ENCODE data around the gene PIP4K2C. TPM values are rescaled to one million over a fixed set of nuclear protein-coding genes. Genes with fewer than 3 reads are reported as not detected.
"Not testable (repeated sequence)": the region's sequence is repeated elsewhere in the genome, so short reads cannot be mapped to it uniquely, and the experiment has no call there.

Gene PIP4K2C
- total RNA-seq, 1 donor from 2014 or later = 11.0 TPM

DNA sequence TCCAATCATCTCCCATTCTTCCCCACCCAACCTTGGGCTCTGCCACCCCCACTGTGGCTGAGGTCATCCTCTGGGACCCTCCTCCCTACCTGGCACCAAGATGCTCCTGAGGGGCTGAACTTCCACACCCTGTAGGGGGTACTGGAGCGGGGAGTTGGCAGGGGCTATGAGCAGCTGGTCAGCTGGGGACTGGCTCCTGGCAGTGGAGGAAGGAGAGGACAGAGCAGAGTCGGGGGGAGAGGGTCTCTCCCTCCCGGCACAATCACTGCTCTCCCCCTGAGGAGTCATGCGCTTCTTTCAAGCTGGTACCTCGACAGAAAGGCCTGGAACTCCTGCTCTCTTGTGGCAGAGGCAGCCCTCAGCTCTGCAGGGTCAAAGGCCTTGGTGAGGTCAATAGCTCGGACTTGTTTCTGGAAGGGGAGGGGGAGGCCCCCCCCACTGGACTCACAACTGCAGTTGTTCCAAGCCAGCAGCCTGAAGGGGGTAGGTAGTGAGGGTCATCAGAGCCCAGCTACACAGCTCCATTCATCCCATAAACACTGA lies 40.0 kb downstream of the PIP4K2C start:
- no peak for DNase-seq (ENCODE audit: low spot score in 2 of 2)
- no peak for FAIRE-seq

DNA sequence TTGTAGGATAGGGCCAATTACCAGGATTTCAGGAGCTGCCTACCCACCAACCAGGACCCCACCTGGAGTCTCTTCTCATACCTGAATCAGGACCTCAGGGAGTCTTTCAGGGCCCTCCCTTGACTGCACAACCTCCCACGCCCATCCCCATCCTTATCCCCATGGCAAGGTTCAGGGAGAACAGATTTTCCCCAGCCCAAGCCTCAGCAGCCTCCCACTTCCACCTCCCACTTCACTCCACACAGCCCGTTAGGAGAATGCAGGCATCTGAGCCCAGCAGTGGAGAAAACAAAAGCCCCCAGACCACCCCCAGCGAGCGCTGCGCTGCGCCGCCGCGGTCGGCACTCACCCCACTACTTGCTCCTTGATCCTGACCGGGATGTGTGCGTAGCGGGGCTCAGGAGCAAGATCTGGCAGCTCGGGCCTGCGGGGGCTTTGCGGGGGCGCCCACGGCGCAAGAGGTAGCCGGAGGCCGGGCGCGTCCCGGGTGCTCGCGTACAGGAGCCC lies 40.6 kb downstream of the PIP4K2C start:
- peak in 1 of 2 donors; percentile 23 for DNase-seq (ENCODE audit: low spot score in 2 of 2)
- FAIRE-seq = no peak

DNA sequence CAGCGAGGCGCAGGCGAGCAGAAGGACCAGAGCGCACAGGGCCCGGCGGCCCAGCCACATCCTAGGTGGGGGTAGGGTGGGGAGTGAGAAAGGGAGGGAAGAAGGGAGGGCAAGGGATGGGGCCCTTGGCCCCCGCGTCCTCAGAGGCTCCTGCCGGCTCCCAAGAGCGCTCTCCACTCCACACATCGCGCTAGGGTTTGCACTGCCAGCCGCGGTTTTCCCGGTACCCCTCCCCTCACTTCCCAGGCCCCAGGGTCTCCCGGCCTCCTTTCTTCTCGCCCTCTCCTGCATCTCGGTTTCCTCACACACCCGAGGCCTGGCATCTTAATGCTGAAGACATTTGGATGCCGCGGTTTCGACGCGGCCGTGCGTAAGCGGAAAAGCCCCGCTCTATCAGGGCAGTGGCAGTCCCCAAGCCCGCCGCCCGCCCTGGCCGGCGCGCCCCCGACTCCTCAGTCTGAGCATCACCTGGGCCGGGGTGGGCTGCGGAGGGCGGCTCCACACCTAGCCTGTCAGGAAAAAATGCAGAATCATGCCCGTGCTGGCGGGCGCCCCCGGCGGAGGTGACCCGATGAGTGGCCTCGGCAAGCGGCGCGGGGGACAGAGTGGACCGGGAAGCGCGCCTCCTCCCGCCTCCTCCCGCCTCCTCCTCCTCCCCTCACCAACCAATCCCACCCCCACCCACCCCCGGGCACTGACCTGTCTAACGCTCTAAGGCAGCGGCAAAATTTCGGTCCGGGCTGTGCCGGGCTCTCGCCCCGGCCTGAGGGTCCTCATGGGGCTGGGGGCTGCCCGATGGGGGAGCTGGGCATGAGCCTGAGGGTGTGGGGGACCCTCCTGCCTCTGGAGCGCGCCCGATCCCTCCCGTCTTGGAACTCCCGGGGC lies 41.3 kb downstream of the PIP4K2C start:
- FAIRE-seq = no peak
- DNase-seq (ENCODE audit: low spot score in 2 of 2) = peak; percentile 31 to 34

DNA sequence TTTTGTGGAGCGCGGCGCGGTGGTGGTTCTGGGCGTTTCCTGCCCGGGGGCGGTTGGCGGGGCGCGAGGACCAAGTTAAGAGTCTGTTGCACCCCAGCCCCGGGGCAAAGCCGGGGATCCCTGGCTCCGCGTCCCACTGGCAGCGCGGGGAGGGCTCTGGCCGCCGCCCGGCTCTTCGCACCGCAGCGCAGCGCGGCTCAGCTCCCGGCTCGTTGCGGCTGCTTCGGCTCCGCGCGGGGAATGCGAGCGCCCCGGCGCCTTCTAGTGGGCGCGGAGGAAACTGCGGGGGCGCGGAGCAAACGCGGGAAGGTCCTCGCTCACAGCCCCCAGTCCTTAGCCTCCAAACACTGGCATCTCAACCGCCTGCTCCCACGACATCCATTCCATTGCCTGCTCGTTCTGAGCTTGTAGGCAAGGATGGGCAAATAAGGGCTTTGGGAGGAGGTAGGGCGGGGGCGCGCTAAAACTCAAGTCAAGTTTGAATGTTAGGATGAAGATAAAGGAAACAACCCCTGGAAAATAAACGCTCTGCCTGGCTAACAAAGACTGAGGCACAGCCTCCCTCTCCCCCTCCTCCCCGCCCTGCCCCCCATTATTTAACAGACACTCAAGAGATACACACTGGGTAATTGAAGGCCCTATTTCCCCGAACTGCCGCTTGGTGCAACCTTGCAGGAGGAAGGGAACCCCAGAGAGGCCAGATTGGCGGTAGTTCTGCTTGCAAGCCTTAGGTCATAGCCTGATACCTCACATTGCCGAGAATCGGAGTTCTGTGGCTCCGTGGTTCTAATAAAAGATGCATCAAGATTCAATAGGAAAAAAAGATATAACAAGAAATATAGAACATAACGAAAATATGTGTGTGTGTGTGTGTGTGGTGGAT lies 42.2 kb downstream of the PIP4K2C start, which contains the start of gene B4GALNT1:
TSS of gene B4GALNT1 (minus strand) at position 244 of the 883 bp plus-strand sequence. CDS start 1,069 bp downstream, outside the sequence.
- no peak for FAIRE-seq
- DNase-seq (ENCODE audit: low spot score in 2 of 2) = peak; percentile 66 to 77

GRCh38 chr12:57636731-57637130 lies 45.7 kb downstream of the PIP4K2C start:
- not testable (repeated sequence) for FAIRE-seq; DNase-seq (ENCODE audit: low spot score in 2 of 2)

DNA sequence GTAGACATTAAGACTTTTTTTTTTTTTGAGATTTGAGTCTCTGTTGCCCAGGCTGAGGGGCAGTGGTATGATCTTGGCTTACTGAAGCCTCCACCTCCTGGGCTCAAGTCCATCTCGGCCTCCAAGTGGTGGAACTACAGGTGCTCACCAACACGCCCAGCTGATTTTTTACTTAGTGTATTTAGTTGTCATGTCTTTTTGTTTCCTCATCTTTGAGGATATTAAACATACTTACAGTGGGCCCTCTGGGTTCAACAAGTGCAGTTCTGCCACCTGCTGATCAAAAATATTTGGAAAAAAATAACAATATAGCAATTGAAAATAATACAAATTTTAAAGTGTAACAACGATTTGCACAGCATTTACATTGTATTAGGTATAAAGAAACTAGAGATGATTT lies 46.4 kb downstream of the PIP4K2C start:
- no peak for FAIRE-seq
- DNase-seq (ENCODE audit: low spot score in 2 of 2) = no peak

DNA sequence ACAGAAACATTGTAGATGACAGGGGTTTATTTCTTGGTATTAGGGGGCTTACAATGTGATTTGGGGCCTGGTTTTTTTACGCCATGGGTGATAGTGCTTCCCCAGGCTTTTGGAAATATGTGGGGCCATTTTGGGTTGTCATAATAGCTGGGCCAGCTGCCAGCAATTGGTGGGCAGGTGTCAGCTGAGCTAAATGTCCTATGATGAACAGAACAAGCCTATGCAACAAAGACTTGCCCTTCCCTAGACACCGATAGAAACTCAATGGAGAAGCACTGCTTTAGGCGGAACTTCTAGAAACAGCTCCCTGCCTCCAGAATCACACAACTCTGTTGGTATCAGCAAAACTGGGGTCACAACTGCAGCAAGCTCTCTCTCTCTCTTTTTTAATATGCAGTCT lies 47.1 kb downstream of the PIP4K2C start:
- FAIRE-seq (no peak), DNase-seq (ENCODE audit: low spot score in 2 of 2) (no peak)

DNA sequence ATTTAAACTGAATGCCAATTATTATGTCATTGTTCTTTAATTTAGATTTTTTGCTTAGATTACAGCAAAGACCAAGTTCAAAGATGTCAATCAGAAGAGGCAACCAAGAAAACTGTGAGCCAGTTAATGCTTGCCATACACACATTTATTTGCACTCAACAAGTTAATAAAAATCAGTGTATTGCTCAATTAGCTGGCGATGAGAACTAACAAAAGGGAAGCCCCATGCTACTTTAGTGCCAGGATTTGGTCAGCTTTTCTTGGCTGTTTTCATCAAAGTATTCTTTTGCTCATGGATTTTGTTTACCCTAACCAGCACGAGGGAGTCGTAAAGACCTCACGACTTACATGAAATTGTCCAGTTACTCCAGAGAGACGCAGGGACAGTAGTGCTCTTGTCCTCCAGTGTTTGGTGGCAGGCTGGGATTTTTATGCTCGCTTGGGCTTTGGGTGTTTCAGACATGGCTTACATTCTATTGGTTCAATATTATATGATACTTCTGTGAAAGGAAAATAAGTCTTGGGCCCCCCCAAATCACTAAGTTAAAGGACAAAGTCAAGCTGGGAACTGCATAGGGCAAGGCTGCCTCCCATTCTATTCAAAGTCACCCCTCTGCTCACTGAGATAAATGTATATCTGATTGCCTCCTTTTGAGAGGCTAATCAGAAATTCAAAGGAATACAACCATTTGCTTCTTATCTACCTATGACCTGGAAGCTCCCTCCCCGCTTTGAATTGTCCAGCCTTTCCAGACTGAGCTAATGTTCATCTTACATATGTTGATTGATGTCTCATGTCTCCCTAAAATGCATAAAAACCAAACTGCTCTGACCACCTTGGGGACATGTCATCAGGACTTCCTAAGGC lies 49.4 kb downstream of the PIP4K2C start:
- FAIRE-seq (no peak), DNase-seq (ENCODE audit: low spot score in 2 of 2) (no peak)

DNA sequence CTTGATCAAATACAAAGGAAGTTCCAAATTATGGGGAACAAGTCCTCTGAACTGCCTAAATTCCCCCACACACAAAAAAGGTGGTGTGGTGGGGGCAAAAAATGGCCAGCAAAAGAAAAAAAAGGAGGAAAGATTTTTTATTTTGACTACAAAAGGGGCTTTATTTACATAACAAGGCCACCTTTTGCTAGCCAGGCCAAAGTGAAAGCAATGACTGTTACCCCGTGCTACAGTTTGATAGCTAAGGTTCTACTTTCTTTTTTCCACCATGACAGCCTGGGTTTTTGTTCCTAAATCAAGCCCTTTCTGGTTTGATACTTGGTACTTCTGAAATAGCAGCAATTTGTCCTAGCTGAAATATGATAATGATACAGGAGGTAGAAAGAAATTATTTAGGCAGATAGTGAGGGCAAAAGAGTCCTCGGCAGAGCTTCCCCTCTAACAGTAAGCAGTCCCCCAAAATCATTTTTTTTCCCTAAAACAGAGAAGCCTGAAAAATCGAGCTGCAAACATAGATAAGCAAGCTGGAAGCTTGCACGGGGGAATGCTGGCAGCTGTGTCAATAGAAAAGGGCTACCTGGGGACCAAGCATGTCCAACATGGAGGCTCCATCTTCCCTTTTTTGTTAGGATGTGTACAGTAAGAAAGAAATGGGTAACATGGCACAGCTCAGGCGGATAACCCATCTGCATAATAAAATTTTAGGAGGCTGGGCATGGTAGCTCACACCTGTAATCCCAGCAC lies 50.9 kb downstream of the PIP4K2C start:
- no peak for FAIRE-seq

DNA sequence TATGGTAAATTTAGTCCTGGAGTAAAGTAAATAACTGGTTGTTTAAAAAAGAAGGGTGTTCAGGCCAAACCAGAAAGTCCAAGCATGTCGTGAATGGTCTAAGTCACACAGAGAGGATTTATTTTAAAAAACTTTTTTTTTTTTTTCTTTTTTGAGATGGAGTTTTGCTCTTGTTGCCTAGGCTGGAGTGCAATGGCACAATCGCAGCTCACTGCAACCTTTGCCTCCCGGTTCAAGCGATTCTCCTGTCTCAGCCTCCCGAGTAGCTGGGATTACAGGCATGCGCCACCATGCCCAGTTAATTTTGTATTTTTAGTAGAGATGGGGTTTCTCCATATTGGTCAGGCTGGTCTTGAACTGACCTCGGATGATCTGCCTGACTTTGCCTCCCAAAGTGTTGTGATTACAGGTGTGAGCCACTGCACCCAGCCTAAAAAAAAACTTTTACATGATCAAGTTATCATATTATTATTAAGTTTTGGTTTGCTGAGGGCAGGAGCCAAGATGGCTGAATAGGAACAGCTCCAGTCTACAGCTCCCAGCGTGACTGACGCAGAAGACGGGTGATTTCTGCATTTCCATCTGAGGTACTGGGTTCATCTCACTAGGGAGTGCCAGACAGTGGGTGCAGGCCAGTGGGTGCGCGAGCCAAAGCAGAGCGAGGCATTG lies 55.1 kb downstream of the PIP4K2C start:
- not testable (repeated sequence) for FAIRE-seq; DNase-seq (ENCODE audit: low spot score in 2 of 2)

More for the DNA sequence above, 50.9 kb downstream of the PIP4K2C start:
- DNase-seq (ENCODE audit: low spot score in 2 of 2) = no peak

GRCh38 chr12:57646659-57647049 lies 55.7 kb downstream of the PIP4K2C start:
- DNase-seq (ENCODE audit: low spot score in 2 of 2); FAIRE-seq: not testable (repeated sequence)

Other genes with a start within 250 kb of the PIP4K2C start
- gene R3HDM2, start 160.1 kb upstream of the PIP4K2C start, total RNA-seq = 17.1 TPM
- gene INHBC, start 156.4 kb upstream of the PIP4K2C start, total RNA-seq = not detected
- gene INHBE, start 135.9 kb upstream of the PIP4K2C start, total RNA-seq = not detected
- gene GLI1, start 131.4 kb upstream of the PIP4K2C start, total RNA-seq = under 0.01 TPM
- gene ARHGAP9, start 111.3 kb upstream of the PIP4K2C start, total RNA-seq = 1.2 TPM
- gene MARS1, start 103.1 kb upstream of the PIP4K2C start, total RNA-seq = 82.3 TPM
- 4.9 TPM for gene DDIT3, start 70.7 kb upstream of the PIP4K2C start, total RNA-seq
- 1.2 TPM for gene MBD6, start 68.4 kb upstream of the PIP4K2C start, total RNA-seq
- gene DCTN2, start 44.0 kb upstream of the PIP4K2C start, total RNA-seq = 136 TPM
- 42.8 TPM for gene KIF5A, start 41.1 kb upstream of the PIP4K2C start, total RNA-seq
- 51.4 TPM for gene DTX3, start 13.6 kb downstream of the PIP4K2C start, total RNA-seq
- 38.3 TPM for gene ARHGEF25, start 20.2 kb downstream of the PIP4K2C start, total RNA-seq
- 37.5 TPM for gene B4GALNT1, start 42.0 kb downstream of the PIP4K2C start, total RNA-seq
- gene OS9, start 102.9 kb downstream of the PIP4K2C start, total RNA-seq = 151 TPM
- 25.7 TPM for gene AGAP2, start 147.6 kb downstream of the PIP4K2C start, total RNA-seq
- gene TSPAN31, start 153.8 kb downstream of the PIP4K2C start, total RNA-seq = 38.3 TPM
- gene CDK4, start 161.1 kb downstream of the PIP4K2C start, total RNA-seq = 51.4 TPM
- gene MARCHF9, start 163.9 kb downstream of the PIP4K2C start, total RNA-seq = 17.5 TPM
- not detected for gene CYP27B1, start 175.9 kb downstream of the PIP4K2C start, total RNA-seq
- 1.2 TPM for gene METTL1, start 180.9 kb downstream of the PIP4K2C start, total RNA-seq
- gene EEF1AKMT3, start 181.4 kb downstream of the PIP4K2C start, total RNA-seq = 1.2 TPM
- gene TSFM, start 191.6 kb downstream of the PIP4K2C start, total RNA-seq = 30.2 TPM
- 1.6 TPM for gene AVIL, start 227.5 kb downstream of the PIP4K2C start, total RNA-seq

Data from frontal cortex (tissue), 4 donors.